ENCODE measurements around the gene CNTNAP4. TPM values are rescaled to one million over a fixed set of nuclear protein-coding genes. Genes with fewer than 3 reads are reported as not detected.

Gene CNTNAP4
- total RNA-seq, 2 donors from 2014 or later, result 0.05 to 0.57 TPM

GRCh38 chr16:76455257-76455656, 178.1 kb downstream of the CNTNAP4 start:
- no peak for DNase-seq (ENCODE audit: low spot score)
- WGBS, result 89% methylated on average over 3 of the region's 3 CpGs
- intact Hi-C loops (cut with DNase I), result no loop called here
- H3K4me1 ChIP-seq (replicated peaks), result no peaks in the 10 kb centered on the region
- no peaks in the 10 kb centered on the region for H3K36me3 ChIP-seq
- TF ChIP-seq CTCF (IDR thresholded peaks at IDR 0.05), result no peak
- TF ChIP-seq POLR2A (IDR thresholded peaks at IDR 0.05), result no peak
- no peak for TF ChIP-seq POLR2AphosphoS5 (IDR thresholded peaks at IDR 0.05)
- no peak overlapping the region for H3K27ac ChIP-seq
- no peaks in the 10 kb centered on the region for H3K27me3 ChIP-seq (replicated peaks; ENCODE audit: insufficient read depth)
- no peaks in the 10 kb centered on the region for H3K9me3 ChIP-seq
- H3K4me3 ChIP-seq, result no peak overlapping the region

- H3K4me1 ChIP-seq (replicated peaks), result no peaks in the 10 kb centered on the region
- intact Hi-C loops (cut with DNase I), result no loop called here
- H3K9me3 ChIP-seq, result no peaks in the 10 kb centered on the region
- H3K27ac ChIP-seq, result no peak overlapping the region
- TF ChIP-seq POLR2A (IDR thresholded peaks at IDR 0.05), result no peak
- TF ChIP-seq POLR2AphosphoS5 (IDR thresholded peaks at IDR 0.05), result no peak
- no peak for TF ChIP-seq CTCF (IDR thresholded peaks at IDR 0.05)
- WGBS, result 62% methylated on average over 5 of the region's 5 CpGs
- H3K36me3 ChIP-seq, result no peaks in the 10 kb centered on the region
- no peak for DNase-seq (ENCODE audit: low spot score)
- H3K27me3 ChIP-seq (replicated peaks; ENCODE audit: insufficient read depth), result no peaks in the 10 kb centered on the region
- no peak overlapping the region for H3K4me3 ChIP-seq
These were observed 178.8 kb downstream of the CNTNAP4 start for GRCh38 chr16:76456016-76456415.

- DNase-seq (ENCODE audit: low spot score), result no peak
- Histone ChIP-seq H3K27me3 (replicated peaks; ENCODE audit: insufficient read depth) (no peaks in the 10 kb centered on the region), H3K9me3 (no peaks in the 10 kb centered on the region), H3K4me3 (no peak overlapping the region), H3K36me3 (no peaks in the 10 kb centered on the region), H3K27ac (no peak overlapping the region), H3K4me1 (replicated peaks) (no peaks in the 10 kb centered on the region)
- TF ChIP-seq POLR2AphosphoS5 (IDR thresholded peaks at IDR 0.05), result no peak
- TF ChIP-seq POLR2A (IDR thresholded peaks at IDR 0.05), result no peak
- no peak for TF ChIP-seq CTCF (IDR thresholded peaks at IDR 0.05)
- intact Hi-C loops (cut with DNase I), result no loop called here
- 80% methylated on average over 2 of the region's 2 CpGs for WGBS
These were observed 181.9 kb downstream of the CNTNAP4 start for GRCh38 chr16:76459111-76459510.

- no peaks in the 10 kb centered on the region for H3K4me1 ChIP-seq (replicated peaks)
- no peaks in the 10 kb centered on the region for H3K27me3 ChIP-seq (replicated peaks; ENCODE audit: insufficient read depth)
- no peak for TF ChIP-seq CTCF (IDR thresholded peaks at IDR 0.05)
- no peak for TF ChIP-seq POLR2AphosphoS5 (IDR thresholded peaks at IDR 0.05)
- no peak for TF ChIP-seq POLR2A (IDR thresholded peaks at IDR 0.05)
- no peak for DNase-seq (ENCODE audit: low spot score)
- no peaks in the 10 kb centered on the region for H3K9me3 ChIP-seq
- H3K27ac ChIP-seq, result no peak overlapping the region
- 64% methylated on average over 8 of the region's 8 CpGs for WGBS
- H3K4me3 ChIP-seq, result no peak overlapping the region
- intact Hi-C loops (cut with DNase I), result no loop called here
- H3K36me3 ChIP-seq, result no peaks in the 10 kb centered on the region
These were observed 184.6 kb downstream of the CNTNAP4 start for GRCh38 chr16:76461836-76462235.

- Histone ChIP-seq H3K9me3 (no peaks in the 10 kb centered on the region), H3K4me1 (replicated peaks) (no peaks in the 10 kb centered on the region), H3K4me3 (no peak overlapping the region), H3K36me3 (no peaks in the 10 kb centered on the region), H3K27ac (no peak overlapping the region), H3K27me3 (replicated peaks; ENCODE audit: insufficient read depth) (no peaks in the 10 kb centered on the region)
- TF ChIP-seq POLR2AphosphoS5 (IDR thresholded peaks at IDR 0.05) (no peak), CTCF (IDR thresholded peaks at IDR 0.05) (no peak), POLR2A (IDR thresholded peaks at IDR 0.05) (no peak)
- no peak for DNase-seq (ENCODE audit: low spot score)
- intact Hi-C loops (cut with DNase I), result no loop called here
- WGBS, result 73% methylated on average over 3 of the region's 3 CpGs
These were observed 187.9 kb downstream of the CNTNAP4 start for GRCh38 chr16:76464955-76465620.

All from prostate gland (tissue), 2 donors.